LNCAP (cell line): ENCODE measurements around the gene CTNNA1.

Experiments
- TF ChIP-seq, protein P1 (sequence below): fragments of 450-650 bp; IDR thresholded peaks from 2 replicates; pipeline ENCODE4 v1.5.1; 2017; ENCODE audit warnings: mild to moderate bottlenecking

Gene CTNNA1, protein sequence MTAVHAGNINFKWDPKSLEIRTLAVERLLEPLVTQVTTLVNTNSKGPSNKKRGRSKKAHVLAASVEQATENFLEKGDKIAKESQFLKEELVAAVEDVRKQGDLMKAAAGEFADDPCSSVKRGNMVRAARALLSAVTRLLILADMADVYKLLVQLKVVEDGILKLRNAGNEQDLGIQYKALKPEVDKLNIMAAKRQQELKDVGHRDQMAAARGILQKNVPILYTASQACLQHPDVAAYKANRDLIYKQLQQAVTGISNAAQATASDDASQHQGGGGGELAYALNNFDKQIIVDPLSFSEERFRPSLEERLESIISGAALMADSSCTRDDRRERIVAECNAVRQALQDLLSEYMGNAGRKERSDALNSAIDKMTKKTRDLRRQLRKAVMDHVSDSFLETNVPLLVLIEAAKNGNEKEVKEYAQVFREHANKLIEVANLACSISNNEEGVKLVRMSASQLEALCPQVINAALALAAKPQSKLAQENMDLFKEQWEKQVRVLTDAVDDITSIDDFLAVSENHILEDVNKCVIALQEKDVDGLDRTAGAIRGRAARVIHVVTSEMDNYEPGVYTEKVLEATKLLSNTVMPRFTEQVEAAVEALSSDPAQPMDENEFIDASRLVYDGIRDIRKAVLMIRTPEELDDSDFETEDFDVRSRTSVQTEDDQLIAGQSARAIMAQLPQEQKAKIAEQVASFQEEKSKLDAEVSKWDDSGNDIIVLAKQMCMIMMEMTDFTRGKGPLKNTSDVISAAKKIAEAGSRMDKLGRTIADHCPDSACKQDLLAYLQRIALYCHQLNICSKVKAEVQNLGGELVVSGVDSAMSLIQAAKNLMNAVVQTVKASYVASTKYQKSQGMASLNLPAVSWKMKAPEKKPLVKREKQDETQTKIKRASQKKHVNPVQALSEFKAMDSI

GRCh38 chr5:138752951-138753793 lies at the start of gene CTNNA1:
Gene CTNNA1 (plus strand): TSS chr5:138753425. CDS start chr5:138781925, 28,500 bp downstream.
- TF ChIP-seq, protein P1, sequence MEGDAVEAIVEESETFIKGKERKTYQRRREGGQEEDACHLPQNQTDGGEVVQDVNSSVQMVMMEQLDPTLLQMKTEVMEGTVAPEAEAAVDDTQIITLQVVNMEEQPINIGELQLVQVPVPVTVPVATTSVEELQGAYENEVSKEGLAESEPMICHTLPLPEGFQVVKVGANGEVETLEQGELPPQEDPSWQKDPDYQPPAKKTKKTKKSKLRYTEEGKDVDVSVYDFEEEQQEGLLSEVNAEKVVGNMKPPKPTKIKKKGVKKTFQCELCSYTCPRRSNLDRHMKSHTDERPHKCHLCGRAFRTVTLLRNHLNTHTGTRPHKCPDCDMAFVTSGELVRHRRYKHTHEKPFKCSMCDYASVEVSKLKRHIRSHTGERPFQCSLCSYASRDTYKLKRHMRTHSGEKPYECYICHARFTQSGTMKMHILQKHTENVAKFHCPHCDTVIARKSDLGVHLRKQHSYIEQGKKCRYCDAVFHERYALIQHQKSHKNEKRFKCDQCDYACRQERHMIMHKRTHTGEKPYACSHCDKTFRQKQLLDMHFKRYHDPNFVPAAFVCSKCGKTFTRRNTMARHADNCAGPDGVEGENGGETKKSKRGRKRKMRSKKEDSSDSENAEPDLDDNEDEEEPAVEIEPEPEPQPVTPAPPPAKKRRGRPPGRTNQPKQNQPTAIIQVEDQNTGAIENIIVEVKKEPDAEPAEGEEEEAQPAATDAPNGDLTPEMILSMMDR: no peak

- TF ChIP-seq, protein P1: no peak
Measured at GRCh38 chr5:138705007-138705406, 48.2 kb upstream of the CTNNA1 start.

- TF ChIP-seq, protein P1: no peak
Measured at GRCh38 chr5:138705567-138705966, 47.7 kb upstream of the CTNNA1 start.

- TF ChIP-seq, protein P1: no peak
Measured at GRCh38 chr5:138706655-138707480, 46.4 kb upstream of the CTNNA1 start.

DNA sequence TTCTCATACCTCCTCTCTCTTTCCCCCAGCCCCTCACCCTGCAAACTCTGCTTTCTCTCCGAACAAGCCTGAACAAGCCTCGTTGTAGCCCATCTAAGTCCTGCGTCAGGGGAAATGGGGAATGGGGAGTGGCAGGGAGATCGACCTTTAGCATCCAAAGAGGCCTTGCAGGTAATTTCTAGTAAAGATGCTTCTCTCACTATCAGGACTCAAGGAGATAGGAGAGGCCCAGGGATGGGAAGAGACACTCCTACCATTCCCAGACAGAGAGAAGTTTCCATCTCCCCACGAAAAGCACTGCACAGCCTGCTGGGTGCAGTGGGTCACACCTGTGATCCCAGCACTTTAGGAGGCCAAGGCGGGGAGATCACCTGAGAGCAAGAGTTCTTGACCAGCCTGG lies 44.4 kb upstream of the CTNNA1 start:
- TF ChIP-seq, protein P1: no peak

- TF ChIP-seq, protein P1: no peak
Measured at GRCh38 chr5:138709202-138709601, 44.0 kb upstream of the CTNNA1 start.
